Naive thymus-derived CD4-positive, alpha-beta T cell (primary cell): ENCODE results near the gene DACH1. TPM values are rescaled to one million over a fixed set of nuclear protein-coding genes. Genes with fewer than 3 reads are reported as not detected.

Experiments
- ATAC-seq: fragments of 150-1000 bp; cut with Tn5 transposase; 2 replicates; pipeline ENCODE4 v1.10.0; 2021; ENCODE audit warnings: mild to moderate bottlenecking, moderate library complexity
- CTCF ChIA-PET: fragments of 350-600 bp; sonication (Branson Sonifier 250); formaldehyde crosslinking; loops from one replicate; lab custom pipeline; 2021; ENCODE audit warnings: antibody characterized with exemption; lab: Charles Lee
- POLR2A ChIA-PET: fragments of 350-600 bp; sonication (Branson Sonifier 250); formaldehyde crosslinking; loops from one replicate; lab custom pipeline; 2021; ENCODE audit warnings: antibody characterized with exemption, inconsistent platforms; lab: Charles Lee
- DNase-seq, 9 donors: peaks; one replicate each; pipeline versions ENCODE4 v3.0.0 to v3.0.0-alpha.2; 2020 to 2022; ENCODE audit warnings: mixed read lengths in 1 of 9
- H3K27ac ChIP-seq: one replicate; pipeline ENCODE4 v1.7.0; 2013; ENCODE audit warnings: mild to moderate bottlenecking, low read depth, low read length, moderate library complexity
- H3K27me3 ChIP-seq, 2 donors: one replicate each; pipeline ENCODE4 v1.7.0; 2013; ENCODE audit warnings: low read length in 2 of 2, mild to moderate bottlenecking in 2 of 2, moderate library complexity in 2 of 2; ENCODE audit not compliant: control insufficient read depth in 2 of 2, insufficient read depth in 2 of 2
- H3K36me3 ChIP-seq, 3 experiments: 1 replicate in 2 of 3; 2 replicates in 1 of 3; pipeline ENCODE4 v1.7.0; 2013; ENCODE audit warnings: low read length in 3 of 3, mild to moderate bottlenecking in 3 of 3, moderate library complexity in 1 of 3; ENCODE audit not compliant: insufficient read depth in 3 of 3, control insufficient read depth in 2 of 3
- H3K4me1 ChIP-seq, 2 donors: one replicate each; pipeline ENCODE4 v1.7.0; 2013; ENCODE audit warnings: low read length in 2 of 2, mild to moderate bottlenecking in 2 of 2, moderate library complexity in 1 of 2; ENCODE audit not compliant: control insufficient read depth in 2 of 2, insufficient read depth in 2 of 2
- H3K4me3 ChIP-seq: 2 replicates; pipeline ENCODE4 v1.7.0; 2013; ENCODE audit warnings: mild to moderate bottlenecking, low read length
- H3K9me3 ChIP-seq, 3 experiments: 1 replicate in 2 of 3; 2 replicates in 1 of 3; pipeline ENCODE4 v1.7.0; 2013; ENCODE audit warnings: low read length in 3 of 3; ENCODE audit not compliant: control insufficient read depth in 2 of 3
- H3K27ac Mint-ChIP-seq, 9 donors: one replicate each; pipeline ENCODE4 v1.8.0; 2020 to 2022; ENCODE audit warnings: mixed read lengths in 9 of 9, mild to moderate bottlenecking in 8 of 9, moderate library complexity in 5 of 9, inconsistent platforms in 2 of 9
- H3K27me3 Mint-ChIP-seq, 5 donors: one replicate each; pipeline ENCODE4 v1.8.0; 2021 to 2022; ENCODE audit warnings: mixed read lengths in 5 of 5, mild to moderate bottlenecking in 1 of 5
- H3K36me3 Mint-ChIP-seq, 5 donors: one replicate each; pipeline ENCODE4 v1.8.0; 2020 to 2022; ENCODE audit warnings: mixed read lengths in 5 of 5, mild to moderate bottlenecking in 3 of 5, inconsistent platforms in 1 of 5
- H3K4me1 Mint-ChIP-seq, 7 donors: one replicate each; pipeline ENCODE4 v1.8.0; 2020 to 2022; ENCODE audit warnings: mixed read lengths in 7 of 7, mild to moderate bottlenecking in 3 of 7, inconsistent platforms in 1 of 7
- H3K4me3 Mint-ChIP-seq, 10 donors: one replicate each; pipeline ENCODE4 v1.8.0; 2020 to 2022; ENCODE audit warnings: mild to moderate bottlenecking in 10 of 10, mixed read lengths in 10 of 10, moderate library complexity in 6 of 10, inconsistent platforms in 2 of 10
- H3K9me3 Mint-ChIP-seq, 11 donors: one replicate each; pipeline ENCODE4 v1.8.0; 2020 to 2022; ENCODE audit warnings: mixed read lengths in 11 of 11, mild to moderate bottlenecking in 4 of 11, inconsistent platforms in 1 of 11, moderate library complexity in 1 of 11
- intact Hi-C, 2 donors: fragments of 100-400 bp; cut with micrococcal nuclease; formaldehyde crosslinking; loops; one replicate each; pipeline ENCODE4 v1.15.1; 2023
- polyA plus RNA-seq, 2 donors: library from polyadenylated mRNA; unstranded; fragments of 300-500 nt; fragmentation: Illumina TruSeq; gene quantifications; one replicate each; pipeline ENCODE4 v1.2.3, GENCODE V29; 2021
- total RNA-seq, 6 experiments: library from RNA in 5 of 6; stranded (reverse) in 5 of 6; gene quantifications; 1 replicate in 5 of 6; 2 replicates in 1 of 6; pipeline ENCODE4 v1.2.3 and lab custom pipeline; 2021 to 2026

Gene DACH1
- total and polyA plus RNA-seq, 7 experiments from 2014 or later = 0.20 to 1.7 (median 0.57) TPM; not detected in 1

DNA sequence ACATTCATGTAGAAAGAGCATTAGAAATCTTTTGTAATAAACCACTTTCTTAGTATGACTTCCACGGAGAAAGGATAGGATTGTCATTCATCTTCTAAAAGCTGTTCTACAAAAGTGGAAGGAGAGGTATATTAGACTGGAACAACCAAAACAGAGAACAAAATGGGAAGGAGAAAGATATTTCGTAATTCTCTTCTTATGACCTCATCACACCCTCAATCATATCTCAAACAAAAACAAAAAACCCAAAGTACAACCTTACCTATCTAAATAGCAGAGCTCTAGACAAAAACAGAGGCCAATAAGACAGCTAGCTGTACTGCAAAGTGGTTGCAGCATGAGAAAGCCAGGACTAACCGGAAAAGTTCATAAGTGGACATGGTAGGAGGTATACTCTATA lies 46.3 kb downstream of the DACH1 start:
- H3K27me3 ChIP-seq = no peaks in the 10 kb centered on the region
- H3K4me1 Mint-ChIP-seq = no peaks in the 10 kb centered on the region
- H3K36me3 Mint-ChIP-seq = no peaks in the 10 kb centered on the region
- no peak overlapping the region for H3K4me3 Mint-ChIP-seq
- H3K4me1 ChIP-seq = no peaks in the 10 kb centered on the region
- H3K36me3 ChIP-seq = no peaks in the 10 kb centered on the region
- intact Hi-C loops = no loop called here
- DNase-seq (no peak), ATAC-seq (no peak)
- no peak overlapping the region for H3K27ac ChIP-seq
- H3K27me3 Mint-ChIP-seq = peaks cover 0 to 4% (median 0%) of the 10 kb centered on the region in 5 donors
- H3K9me3 ChIP-seq = no peaks in the 10 kb centered on the region
- peaks cover 0 to 6% (median 0%) of the 10 kb centered on the region in 11 donors for H3K9me3 Mint-ChIP-seq
- H3K4me3 ChIP-seq = no peak overlapping the region
- POLR2A ChIA-PET = no interaction called here
- H3K27ac Mint-ChIP-seq = no peak overlapping the region
- CTCF ChIA-PET = no interaction called here

DNA sequence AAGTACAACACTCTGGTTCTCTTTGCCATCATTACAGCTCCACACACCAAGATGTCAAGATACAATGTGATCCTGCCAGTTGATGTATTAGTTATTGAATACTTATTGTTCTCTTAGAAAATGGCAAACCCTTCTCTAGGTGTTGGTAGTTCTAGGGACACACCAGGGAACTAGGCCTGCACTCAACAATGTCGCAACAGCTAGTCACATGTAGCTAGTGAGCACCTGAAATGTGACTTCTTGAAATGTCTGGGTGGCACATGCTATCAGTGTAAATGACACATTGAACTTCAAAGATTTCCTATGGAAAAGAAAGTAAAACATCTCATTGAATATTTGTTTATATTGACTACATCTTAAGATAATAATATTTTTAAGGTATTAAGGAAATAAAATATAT lies 49.7 kb downstream of the DACH1 start:
- H3K36me3 ChIP-seq = no peaks in the 10 kb centered on the region
- no peak overlapping the region for H3K27ac ChIP-seq
- intact Hi-C loops = no loop called here
- Mint-ChIP-seq H3K9me3 (peaks cover 0 to 6% (median 0%) of the 10 kb centered on the region in 11 donors), H3K27ac (no peak overlapping the region), H3K4me1 (no peaks in the 10 kb centered on the region), H3K4me3 (no peak overlapping the region), H3K36me3 (no peaks in the 10 kb centered on the region), H3K27me3 (no peaks in the 10 kb centered on the region)
- no peaks in the 10 kb centered on the region for H3K9me3 ChIP-seq
- DNase-seq = no peak
- no peaks in the 10 kb centered on the region for H3K4me1 ChIP-seq
- ChIA-PET POLR2A (no interaction called here), CTCF (no interaction called here)
- no peak for ATAC-seq
- no peaks in the 10 kb centered on the region for H3K27me3 ChIP-seq
- no peak overlapping the region for H3K4me3 ChIP-seq

DNA sequence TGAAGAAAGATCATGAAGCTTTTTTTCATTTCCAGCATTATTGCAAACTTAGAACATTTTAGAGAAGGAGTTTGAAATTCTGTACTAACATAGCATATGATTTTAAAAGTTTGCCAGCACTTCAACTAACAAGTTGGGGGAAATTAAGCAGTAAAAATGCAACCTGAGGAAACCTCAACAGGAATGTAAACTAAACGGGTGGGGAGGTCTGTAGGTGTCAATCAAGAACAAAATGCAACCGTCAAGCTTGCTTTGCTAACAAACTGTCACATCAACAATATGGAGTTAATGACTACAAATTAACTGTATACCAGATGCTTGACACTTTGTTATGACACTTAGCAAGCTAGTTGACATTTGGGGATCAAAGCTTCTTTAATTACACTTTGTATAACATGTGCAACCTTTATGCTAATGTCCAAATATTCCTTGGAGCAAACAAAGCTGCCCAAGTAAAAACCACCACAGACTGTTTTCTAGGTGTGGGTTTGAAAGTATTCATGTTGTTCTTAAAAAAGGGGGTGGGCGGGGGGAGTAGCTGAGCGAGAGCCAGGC lies 52.1 kb downstream of the DACH1 start:
- Mint-ChIP-seq H3K36me3 (no peaks in the 10 kb centered on the region), H3K27ac (no peak overlapping the region), H3K4me3 (no peak overlapping the region), H3K27me3 (no peaks in the 10 kb centered on the region), H3K4me1 (no peaks in the 10 kb centered on the region), H3K9me3 (peaks cover 0 to 6% (median 0%) of the 10 kb centered on the region in 11 donors)
- ChIA-PET POLR2A (no interaction called here), CTCF (no interaction called here)
- H3K27me3 ChIP-seq = no peaks in the 10 kb centered on the region
- DNase-seq = no peak
- intact Hi-C loops = no loop called here
- no peak for ATAC-seq
- no peak overlapping the region for H3K27ac ChIP-seq
- no peak overlapping the region for H3K4me3 ChIP-seq
- no peaks in the 10 kb centered on the region for H3K4me1 ChIP-seq
- H3K36me3 ChIP-seq = no peaks in the 10 kb centered on the region
- H3K9me3 ChIP-seq = no peaks in the 10 kb centered on the region

DNA sequence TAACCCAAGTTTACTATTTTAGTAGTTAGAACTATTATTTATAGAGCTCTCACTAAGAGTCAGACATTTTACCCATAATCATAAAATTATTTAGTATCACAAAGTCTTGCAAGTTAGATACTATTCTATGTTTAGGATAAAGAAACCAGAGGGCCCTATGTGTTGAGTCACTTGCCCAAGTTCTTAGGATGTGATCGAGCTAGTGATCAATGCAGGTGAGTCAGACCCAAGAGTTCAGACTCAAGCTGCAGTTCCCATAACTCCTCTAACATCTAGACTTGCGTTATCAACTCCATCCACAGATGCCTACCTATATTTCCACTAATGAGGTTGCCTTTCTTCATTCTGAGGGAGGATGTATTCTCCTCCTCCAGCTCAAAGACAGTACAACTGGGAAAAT lies 53.8 kb downstream of the DACH1 start:
- H3K27ac Mint-ChIP-seq = no peak overlapping the region
- POLR2A ChIA-PET = no interaction called here
- Histone ChIP-seq H3K27ac (no peak overlapping the region), H3K4me1 (no peaks in the 10 kb centered on the region), H3K27me3 (no peaks in the 10 kb centered on the region), H3K9me3 (no peaks in the 10 kb centered on the region), H3K36me3 (no peaks in the 10 kb centered on the region), H3K4me3 (no peak overlapping the region)
- H3K27me3 Mint-ChIP-seq = no peaks in the 10 kb centered on the region
- ATAC-seq (no peak), DNase-seq (no peak)
- no peaks in the 10 kb centered on the region for H3K4me1 Mint-ChIP-seq
- CTCF ChIA-PET = no interaction called here
- intact Hi-C loops = no loop called here
- no peaks in the 10 kb centered on the region for H3K36me3 Mint-ChIP-seq
- no peaks in the 10 kb centered on the region for H3K9me3 Mint-ChIP-seq
- no peak overlapping the region for H3K4me3 Mint-ChIP-seq

DNA sequence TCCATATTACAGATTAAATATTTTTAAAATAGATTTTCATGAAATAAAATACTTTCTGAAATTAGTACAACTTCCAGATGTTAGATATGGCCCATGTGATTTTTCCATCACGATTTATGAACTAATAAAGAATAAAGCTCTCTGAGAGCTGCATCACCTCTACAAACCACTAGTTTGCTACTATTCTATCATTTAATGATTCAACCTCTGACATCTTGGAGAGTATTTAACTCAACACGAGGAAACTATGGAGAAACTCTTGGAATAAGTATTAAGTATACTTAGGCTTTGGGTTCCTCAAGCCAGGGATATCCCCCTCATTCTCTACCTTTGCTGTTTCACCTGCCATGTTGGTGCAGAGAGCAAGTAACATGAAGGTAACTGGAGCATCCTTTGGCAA lies 55.7 kb downstream of the DACH1 start:
- ATAC-seq (no peak), DNase-seq (no peak)
- no peak overlapping the region for H3K27ac ChIP-seq
- H3K36me3 Mint-ChIP-seq = no peaks in the 10 kb centered on the region
- intact Hi-C loops = no loop called here
- CTCF ChIA-PET = no interaction called here
- no peaks in the 10 kb centered on the region for H3K27me3 Mint-ChIP-seq
- no peaks in the 10 kb centered on the region for H3K27me3 ChIP-seq
- H3K36me3 ChIP-seq = no peaks in the 10 kb centered on the region
- no peak overlapping the region for H3K27ac Mint-ChIP-seq
- POLR2A ChIA-PET = no interaction called here
- no peaks in the 10 kb centered on the region for H3K4me1 Mint-ChIP-seq
- H3K9me3 Mint-ChIP-seq = no peaks in the 10 kb centered on the region
- no peaks in the 10 kb centered on the region for H3K4me1 ChIP-seq
- no peaks in the 10 kb centered on the region for H3K9me3 ChIP-seq
- H3K4me3 ChIP-seq = no peak overlapping the region
- no peak overlapping the region for H3K4me3 Mint-ChIP-seq

DNA sequence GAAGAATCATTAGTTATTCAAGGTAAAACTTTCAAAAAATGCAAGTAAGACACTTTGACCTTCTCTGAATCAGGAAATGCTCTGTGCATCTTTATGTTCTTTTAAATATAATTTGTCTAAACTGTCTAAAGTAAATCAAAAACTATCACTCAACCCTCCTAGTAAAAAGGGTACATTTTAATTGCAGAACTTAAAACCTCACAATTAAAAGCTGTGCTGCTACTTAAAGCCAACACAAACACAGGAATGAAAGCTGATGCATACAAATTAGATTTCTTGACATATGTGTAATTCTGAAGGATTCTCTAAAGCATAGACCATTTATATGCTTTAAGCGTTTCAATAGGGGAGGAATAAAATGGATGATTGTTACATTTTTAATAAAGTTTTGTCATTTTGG lies 58.3 kb downstream of the DACH1 start:
- no peaks in the 10 kb centered on the region for H3K36me3 Mint-ChIP-seq
- no peak overlapping the region for H3K27ac ChIP-seq
- no peak overlapping the region for H3K4me3 Mint-ChIP-seq
- H3K36me3 ChIP-seq = no peaks in the 10 kb centered on the region
- ChIA-PET POLR2A (no interaction called here), CTCF (no interaction called here)
- peaks cover 0 to 6% (median 0%) of the 10 kb centered on the region in 11 donors for H3K9me3 Mint-ChIP-seq
- no peak overlapping the region for H3K27ac Mint-ChIP-seq
- intact Hi-C loops = no loop called here
- no peak overlapping the region for H3K4me3 ChIP-seq
- H3K4me1 Mint-ChIP-seq = no peaks in the 10 kb centered on the region
- H3K27me3 ChIP-seq = no peaks in the 10 kb centered on the region
- no peaks in the 10 kb centered on the region for H3K9me3 ChIP-seq
- DNase-seq (no peak), ATAC-seq (no peak)
- no peaks in the 10 kb centered on the region for H3K4me1 ChIP-seq
- no peaks in the 10 kb centered on the region for H3K27me3 Mint-ChIP-seq

DNA sequence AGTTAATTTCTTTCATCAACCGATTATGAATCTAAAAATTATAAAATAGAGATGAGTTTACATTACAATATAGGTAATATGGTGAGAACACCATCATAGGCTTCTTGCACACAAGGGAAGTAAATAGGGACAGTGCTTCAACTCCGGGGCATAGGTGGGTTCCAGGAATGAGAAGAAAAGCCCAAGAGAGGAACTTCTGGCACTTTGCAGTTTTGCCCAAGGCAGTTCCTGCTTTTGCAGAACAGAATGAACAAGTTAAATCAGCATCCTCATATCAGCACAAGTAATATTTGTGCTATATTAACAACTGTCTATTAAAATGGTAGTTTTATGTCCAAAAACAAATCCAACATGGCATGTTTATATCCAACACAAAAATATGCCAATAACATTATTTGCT lies 60.1 kb downstream of the DACH1 start:
- H3K4me3 Mint-ChIP-seq = no peak overlapping the region
- Histone ChIP-seq H3K9me3 (no peaks in the 10 kb centered on the region), H3K4me1 (no peaks in the 10 kb centered on the region), H3K36me3 (no peaks in the 10 kb centered on the region), H3K27ac (no peak overlapping the region), H3K27me3 (no peaks in the 10 kb centered on the region), H3K4me3 (no peak overlapping the region)
- ChIA-PET POLR2A (no interaction called here), CTCF (no interaction called here)
- DNase-seq = no peak
- H3K27ac Mint-ChIP-seq = no peak overlapping the region
- H3K36me3 Mint-ChIP-seq = no peaks in the 10 kb centered on the region
- no peak for ATAC-seq
- H3K27me3 Mint-ChIP-seq = no peaks in the 10 kb centered on the region
- H3K4me1 Mint-ChIP-seq = no peaks in the 10 kb centered on the region
- H3K9me3 Mint-ChIP-seq = peaks cover 0 to 6% (median 0%) of the 10 kb centered on the region in 11 donors
- intact Hi-C loops = no loop called here
